HG03571 (cell line): Measurements from ENCODE around the gene OPALIN.
"Not testable (repeated sequence)": the region's sequence is repeated elsewhere in the genome, so short reads cannot be mapped to it uniquely, and the experiment has no call there.

Source experiments
- ATAC-seq: cut with Tn5 transposase; IDR thresholded peaks from one replicate; pipeline ENCODE4 v1.9.1; 2021; ENCODE audit not compliant: unreplicated experiment

OPALIN gene

GRCh38 chr10:96339383-96339782 lies 19.4 kb downstream of the OPALIN start:
- no peak for ATAC-seq

GRCh38 chr10:96338279-96338925 lies 20.4 kb downstream of the OPALIN start:
- ATAC-seq, result no peak

GRCh38 chr10:96337106-96337505 lies 21.7 kb downstream of the OPALIN start:
- ATAC-seq, result no peak

- no peak for ATAC-seq
Measured at GRCh38 chr10:96334616-96335526, 23.9 kb downstream of the OPALIN start.

- no peak for ATAC-seq
Measured at GRCh38 chr10:96333101-96333500, 25.7 kb downstream of the OPALIN start.

GRCh38 chr10:96327462-96327861 lies 31.3 kb downstream of the OPALIN start:
- no peak for ATAC-seq

- ATAC-seq, result peak; percentile 93
Measured at GRCh38 chr10:96325719-96326373, 33.0 kb downstream of the OPALIN start.

GRCh38 chr10:96324447-96324846 lies 34.4 kb downstream of the OPALIN start:
- no peak for ATAC-seq

- no peak for ATAC-seq
Measured at GRCh38 chr10:96322275-96322674, 36.5 kb downstream of the OPALIN start.

- ATAC-seq, result no peak
Measured at GRCh38 chr10:96321822-96322221, 37.0 kb downstream of the OPALIN start.

GRCh38 chr10:96319754-96320474 lies 38.9 kb downstream of the OPALIN start:
- no peak for ATAC-seq

- ATAC-seq, result no peak
Measured at GRCh38 chr10:96317067-96317833, 41.6 kb downstream of the OPALIN start.

GRCh38 chr10:96313344-96313743 lies 45.5 kb downstream of the OPALIN start:
- no peak for ATAC-seq

- ATAC-seq, result no peak
Measured at GRCh38 chr10:96311180-96311715, 47.6 kb downstream of the OPALIN start.

GRCh38 chr10:96310321-96310669 lies 48.5 kb downstream of the OPALIN start:
- ATAC-seq, result no peak

GRCh38 chr10:96309628-96310320 lies 49.0 kb downstream of the OPALIN start:
- no peak for ATAC-seq

GRCh38 chr10:96308854-96309253 lies 49.9 kb downstream of the OPALIN start:
- not testable (repeated sequence) for ATAC-seq

- no peak for ATAC-seq
Measured at GRCh38 chr10:96306516-96306915, 52.3 kb downstream of the OPALIN start.

GRCh38 chr10:96305019-96305418 lies 53.8 kb downstream of the OPALIN start:
- ATAC-seq, result no peak

- no peak for ATAC-seq
Measured at GRCh38 chr10:96304230-96304629, 54.6 kb downstream of the OPALIN start, which contains the start of gene DNTT. Gene DNTT, plus strand, starts transcription at chr10:96304434. Its CDS starts 64 bp downstream, at chr10:96304498.
